Neural progenitor cell (in vitro differentiated cells): ENCODE measurements around the gene TMEM14C. TPM values are rescaled to one million over a fixed set of nuclear protein-coding genes. Genes with fewer than 3 reads are reported as not detected.
A peak's percentile ranks its signal among the peaks of the same experiment; 100 is the strongest.

Source experiments
- DNase-seq: peaks from one replicate; pipeline ENCODE4 v3.0.0-alpha.2; 2016; ENCODE audit warnings: low spot score
- H2AFZ ChIP-seq: fragments of 200-600 bp; sonication (generic); replicated peaks from 2 replicates; pipeline ENCODE4 v1.6.1; 2016; ENCODE audit warnings: antibody characterized with exemption
- H3F3A ChIP-seq: fragments of 200-600 bp; sonication (generic); 2 replicates; pipeline ENCODE4 v1.6.1; 2016; ENCODE audit warnings: antibody characterized with exemption, low read depth
- H3K27ac ChIP-seq: fragments of 200-600 bp; sonication (generic); 2 replicates; pipeline ENCODE4 v1.5.1; 2016; ENCODE audit warnings: mild to moderate bottlenecking
- H3K27me3 ChIP-seq: fragments of 200-600 bp; sonication (generic); 2 replicates; pipeline ENCODE4 v1.6.1; 2016; ENCODE audit warnings: mild to moderate bottlenecking, moderate library complexity
- H3K36me3 ChIP-seq: fragments of 200-600 bp; sonication (generic); 2 replicates; pipeline ENCODE4 v1.5.1; 2016
- H3K4me1 ChIP-seq: fragments of 200-600 bp; sonication (generic); 2 replicates; pipeline ENCODE4 v1.6.1; 2016; ENCODE audit warnings: mixed run types
- H3K4me2 ChIP-seq: fragments of 200-600 bp; sonication (generic); 2 replicates; pipeline ENCODE4 v1.6.1; 2016
- H3K4me3 ChIP-seq: fragments of 200-600 bp; sonication (generic); 2 replicates; pipeline ENCODE4 v1.5.1; 2016
- H3K79me2 ChIP-seq: fragments of 200-600 bp; sonication (generic); 2 replicates; pipeline ENCODE4 v1.6.1; 2016; ENCODE audit warnings: low read depth
- H3K9ac ChIP-seq: fragments of 200-600 bp; sonication (generic); 2 replicates; pipeline ENCODE4 v1.6.1; 2016
- H3K9me3 ChIP-seq: fragments of 200-600 bp; sonication (generic); 2 replicates; pipeline ENCODE4 v1.5.1; 2016; ENCODE audit warnings: low read depth
- H4K20me1 ChIP-seq: fragments of 200-600 bp; sonication (generic); 2 replicates; pipeline ENCODE4 v1.6.1; 2016; ENCODE audit warnings: low read depth
- H3K27ac Mint-ChIP-seq: 3 replicates; pipeline ENCODE4 v1.8.0; 2021; ENCODE audit warnings: mixed read lengths
- H3K27me3 Mint-ChIP-seq: 2 replicates; pipeline ENCODE4 v1.8.0; 2022; ENCODE audit warnings: low read depth, mild to moderate bottlenecking, inconsistent platforms, moderate library complexity, mixed read lengths; ENCODE audit not compliant: insufficient read depth
- H3K36me3 Mint-ChIP-seq: 3 replicates; pipeline ENCODE4 v1.8.0; 2021; ENCODE audit warnings: mixed read lengths
- H3K4me1 Mint-ChIP-seq: 3 replicates; pipeline ENCODE4 v1.8.0; 2021; ENCODE audit warnings: mixed read lengths
- H3K4me3 Mint-ChIP-seq: 3 replicates; pipeline ENCODE4 v1.8.0; 2021; ENCODE audit warnings: mild to moderate bottlenecking, moderate library complexity, mixed read lengths
- H3K9me3 Mint-ChIP-seq: 3 replicates; pipeline ENCODE4 v1.8.0; 2020; ENCODE audit warnings: mixed read lengths
- CTCF ChIP-seq: fragments of 200-600 bp; sonication (generic); IDR thresholded peaks from 2 replicates; pipeline ENCODE4 v1.5.1; 2017; ENCODE audit warnings: antibody characterized with exemption, mild to moderate bottlenecking
- EZH2 ChIP-seq: fragments of 200-600 bp; sonication (generic); IDR thresholded peaks from 2 replicates; pipeline ENCODE4 v1.6.1; 2017; ENCODE audit warnings: antibody characterized with exemption, mild to moderate bottlenecking, moderate library complexity
- EZH2phosphoT487 ChIP-seq: fragments of 200-600 bp; sonication (generic); IDR thresholded peaks from 2 replicates; pipeline ENCODE4 v1.6.1; 2017; ENCODE audit warnings: antibody characterized with exemption
- total RNA-seq: library from RNA; depleted of rRNA; stranded (reverse); fragments of >200 nt; gene quantifications from 2 replicates; pipeline ENCODE4 v1.2.3, GENCODE V29; 2015; ENCODE audit warnings: low replicate concordance

The TMEM14C gene
- total RNA-seq, 1 donor from 2014 or later = 315 TPM

DNA sequence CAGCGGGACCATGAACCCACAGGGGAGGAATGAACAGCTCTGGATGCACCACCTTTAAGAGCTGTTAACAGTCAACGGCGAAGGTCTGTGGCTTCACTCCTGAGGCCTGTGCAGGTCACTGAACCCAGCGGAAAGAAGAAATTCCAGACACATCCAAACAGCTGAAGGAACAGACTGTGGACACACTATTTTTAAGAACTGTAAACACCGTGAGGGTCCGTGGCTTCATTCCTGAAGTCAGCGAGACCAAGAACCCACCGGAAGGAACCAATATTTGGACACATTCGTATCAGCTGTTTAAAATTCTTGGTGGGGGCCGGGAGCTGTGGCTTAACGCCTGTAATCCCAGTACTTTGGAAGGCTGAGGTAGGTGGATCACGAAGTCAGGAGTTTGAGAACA lies 19.4 kb downstream of the TMEM14C start:
- Histone ChIP-seq H4K20me1 (no peaks in the 10 kb centered on the region), H3K36me3 (no peaks in the 10 kb centered on the region), H3K4me3 (no peak overlapping the region), H2AFZ (no peak overlapping the region), H3K27ac (no peak overlapping the region), H3K79me2 (no peaks in the 10 kb centered on the region), H3K27me3 (no peaks in the 10 kb centered on the region), H3K4me2 (no peak overlapping the region), H3K9ac (no peak overlapping the region), H3K4me1 (peaks cover 10% of the 10 kb centered on the region), H3F3A (peaks cover 11% of the 10 kb centered on the region), H3K9me3 (no peaks in the 10 kb centered on the region)
- H3K4me1 Mint-ChIP-seq = peaks cover 6% of the 10 kb centered on the region
- peaks cover 2% of the 10 kb centered on the region for H3K36me3 Mint-ChIP-seq
- H3K9me3 Mint-ChIP-seq = no peaks in the 10 kb centered on the region
- no peak overlapping the region for H3K4me3 Mint-ChIP-seq
- DNase-seq = no peak
- H3K27me3 Mint-ChIP-seq = no peaks in the 10 kb centered on the region
- TF ChIP-seq EZH2phosphoT487 (no peak), EZH2 (no peak), CTCF (no peak)
- no peak overlapping the region for H3K27ac Mint-ChIP-seq

DNA sequence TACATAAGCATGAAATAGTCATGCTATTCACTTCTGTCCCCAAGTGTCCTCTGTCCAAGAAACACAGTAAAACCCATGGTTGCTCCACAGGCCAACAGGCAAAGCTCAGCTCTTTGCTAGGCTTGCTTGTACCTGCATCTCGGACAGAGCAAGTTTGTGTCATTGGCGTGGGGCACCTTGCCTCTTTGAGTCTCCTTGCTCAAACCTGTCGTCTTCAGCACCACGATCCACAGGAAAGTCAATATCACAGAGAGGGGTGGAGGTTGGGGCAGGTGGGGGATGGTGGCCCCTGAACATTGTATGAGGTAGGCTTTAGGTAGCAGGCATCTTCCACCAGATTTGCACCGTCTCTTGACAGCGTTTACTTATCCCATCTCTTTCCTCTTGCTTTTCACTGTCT lies 20.6 kb downstream of the TMEM14C start:
- Mint-ChIP-seq H3K9me3 (no peaks in the 10 kb centered on the region), H3K4me1 (peaks cover 8% of the 10 kb centered on the region), H3K36me3 (peaks cover 2% of the 10 kb centered on the region), H3K4me3 (no peak overlapping the region), H3K27ac (no peak overlapping the region), H3K27me3 (peaks cover 5% of the 10 kb centered on the region)
- H3K4me3 ChIP-seq = no peak overlapping the region
- no peak overlapping the region for H3K9ac ChIP-seq
- no peak overlapping the region for H3K27ac ChIP-seq
- peaks cover 4% of the 10 kb centered on the region for H4K20me1 ChIP-seq
- no peak for DNase-seq
- H3K36me3 ChIP-seq = no peaks in the 10 kb centered on the region
- no peaks in the 10 kb centered on the region for H3K9me3 ChIP-seq
- TF ChIP-seq EZH2 (no peak), EZH2phosphoT487 (no peak), CTCF (no peak)
- H3K79me2 ChIP-seq = peaks cover 9% of the 10 kb centered on the region
- H3K4me2 ChIP-seq = no peak overlapping the region
- peaks cover 13% of the 10 kb centered on the region for H3K4me1 ChIP-seq
- no peaks in the 10 kb centered on the region for H3K27me3 ChIP-seq
- H3F3A ChIP-seq = peaks cover 11% of the 10 kb centered on the region
- no peak overlapping the region for H2AFZ ChIP-seq

GRCh38 chr6:10745116-10745515 lies 22.2 kb downstream of the TMEM14C start:
- Histone ChIP-seq H3K9me3 (no peaks in the 10 kb centered on the region), H3K4me1 (peaks cover 26% of the 10 kb centered on the region), H3K36me3 (no peaks in the 10 kb centered on the region), H3K27me3 (no peaks in the 10 kb centered on the region), H4K20me1 (peaks cover 19% of the 10 kb centered on the region), H3K4me2 (no peak overlapping the region), H3K4me3 (no peak overlapping the region), H3K27ac (no peak overlapping the region), H3K79me2 (peaks cover 25% of the 10 kb centered on the region), H2AFZ (no peak overlapping the region), H3K9ac (no peak overlapping the region), H3F3A (peaks cover 11% of the 10 kb centered on the region)
- DNase-seq = no peak
- H3K4me1 Mint-ChIP-seq = peaks cover 20% of the 10 kb centered on the region
- no peak overlapping the region for H3K4me3 Mint-ChIP-seq
- TF ChIP-seq EZH2phosphoT487 = no peak
- no peak for TF ChIP-seq CTCF
- no peak for TF ChIP-seq EZH2
- H3K27ac Mint-ChIP-seq = no peak overlapping the region
- H3K36me3 Mint-ChIP-seq = peaks cover 3% of the 10 kb centered on the region
- H3K9me3 Mint-ChIP-seq = no peaks in the 10 kb centered on the region
- H3K27me3 Mint-ChIP-seq = peaks cover 5% of the 10 kb centered on the region

- TF ChIP-seq EZH2phosphoT487 (no peak), CTCF (no peak), EZH2 (no peak)
- no peak overlapping the region for H3K9ac ChIP-seq
- peaks cover 26% of the 10 kb centered on the region for H3K4me1 ChIP-seq
- H3K27ac ChIP-seq = no peak overlapping the region
- no peaks in the 10 kb centered on the region for H3K9me3 ChIP-seq
- no peaks in the 10 kb centered on the region for H3K36me3 ChIP-seq
- Mint-ChIP-seq H3K4me1 (peaks cover 20% of the 10 kb centered on the region), H3K4me3 (peak overlapping the region; percentile 94), H3K27ac (peak overlapping the region; percentile 46), H3K36me3 (peaks cover 12% of the 10 kb centered on the region), H3K9me3 (no peaks in the 10 kb centered on the region), H3K27me3 (peaks cover 5% of the 10 kb centered on the region)
- no peak for DNase-seq
- peak overlapping the region; percentile 89 for H3K4me3 ChIP-seq
- H2AFZ ChIP-seq = peak overlapping the region; percentile 70
- H3K79me2 ChIP-seq = peaks cover 43% of the 10 kb centered on the region
- H3F3A ChIP-seq = peaks cover 11% of the 10 kb centered on the region
- H3K27me3 ChIP-seq = no peaks in the 10 kb centered on the region
- peak overlapping the region; percentile 73 for H3K4me2 ChIP-seq
- H4K20me1 ChIP-seq = peaks cover 35% of the 10 kb centered on the region
These were observed 24.0 kb downstream of the TMEM14C start for GRCh38 chr6:10746915-10747250.
